Dendritic cell treated with granulocyte-macrophage colony-stimulating factor and Interleukin-4, amounts not matched to agents 40 ng/mL and 50 ng/mL, for 4 days (primary cell): Measurements from ENCODE around the gene TTLL5.
"Not testable (repeated sequence)": the region's sequence is repeated elsewhere in the genome, so short reads cannot be mapped to it uniquely, and the experiment has no call there.

Experiments
- H3K27ac Mint-ChIP-seq: one replicate; pipeline ENCODE4 v1.8.0; 2022; ENCODE audit warnings: mild to moderate bottlenecking, mixed read lengths
- H3K27me3 Mint-ChIP-seq: one replicate; pipeline ENCODE4 v1.8.0; 2022; ENCODE audit warnings: mild to moderate bottlenecking, mixed read lengths
- H3K36me3 Mint-ChIP-seq: one replicate; pipeline ENCODE4 v1.8.0; 2022; ENCODE audit warnings: low read depth, mixed read lengths
- H3K4me1 Mint-ChIP-seq: one replicate; pipeline ENCODE4 v1.8.0; 2022; ENCODE audit warnings: low read depth, mixed read lengths
- H3K4me3 Mint-ChIP-seq: one replicate; pipeline ENCODE4 v1.8.0; 2022; ENCODE audit warnings: mild to moderate bottlenecking, moderate library complexity, mixed read lengths
- H3K9me3 Mint-ChIP-seq: one replicate; pipeline ENCODE4 v1.8.0; 2022; ENCODE audit warnings: mixed read lengths
- intact Hi-C: fragments of 100-400 bp; cut with micrococcal nuclease; formaldehyde crosslinking; loops from one replicate; pipeline ENCODE4 v1.15.0; 2022

TTLL5 gene

GRCh38 chr14:75840911-75841310 is 179.9 kb downstream of the TTLL5 start:
- Mint-ChIP-seq H3K27me3 (no peaks in the 10 kb centered on the region), H3K36me3 (peaks cover 40% of the 10 kb centered on the region), H3K4me3 (no peak overlapping the region), H3K4me1 (no peaks in the 10 kb centered on the region), H3K9me3 (no peaks in the 10 kb centered on the region), H3K27ac (no peak overlapping the region)
- intact Hi-C loops, result no loop called here

DNA sequence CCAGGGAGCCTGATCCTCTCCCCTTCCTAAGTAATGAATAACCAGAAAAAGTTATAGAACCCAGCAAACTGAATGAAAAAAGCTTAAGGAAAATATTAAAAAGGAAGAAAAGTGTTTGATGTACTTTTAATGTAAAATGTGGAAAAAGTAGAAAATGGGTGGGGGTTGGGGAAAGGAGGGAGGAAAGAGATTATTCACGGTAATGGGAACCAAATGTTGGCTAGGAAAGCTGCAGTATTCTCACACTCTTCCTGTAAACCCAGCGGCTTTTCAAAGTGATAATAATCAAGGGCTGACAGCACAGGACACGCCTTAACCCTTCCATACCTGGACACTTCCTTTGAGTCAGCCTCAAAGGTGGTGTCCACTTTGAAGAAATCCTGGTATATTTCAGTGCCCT is 181.5 kb downstream of the TTLL5 start:
- H3K27ac Mint-ChIP-seq, result no peak overlapping the region
- no peaks in the 10 kb centered on the region for H3K9me3 Mint-ChIP-seq
- H3K27me3 Mint-ChIP-seq, result no peaks in the 10 kb centered on the region
- no peak overlapping the region for H3K4me3 Mint-ChIP-seq
- H3K4me1 Mint-ChIP-seq, result no peaks in the 10 kb centered on the region
- H3K36me3 Mint-ChIP-seq, result peaks cover 40% of the 10 kb centered on the region
- intact Hi-C loops, result no loop called here

GRCh38 chr14:75844486-75844885 is 183.4 kb downstream of the TTLL5 start:
- Mint-ChIP-seq H3K9me3 (no peaks in the 10 kb centered on the region), H3K36me3 (peaks cover 24% of the 10 kb centered on the region), H3K4me3 (no peak overlapping the region), H3K27ac (no peak overlapping the region), H3K4me1 (no peaks in the 10 kb centered on the region), H3K27me3 (no peaks in the 10 kb centered on the region)
- intact Hi-C loops, result no loop called here

DNA sequence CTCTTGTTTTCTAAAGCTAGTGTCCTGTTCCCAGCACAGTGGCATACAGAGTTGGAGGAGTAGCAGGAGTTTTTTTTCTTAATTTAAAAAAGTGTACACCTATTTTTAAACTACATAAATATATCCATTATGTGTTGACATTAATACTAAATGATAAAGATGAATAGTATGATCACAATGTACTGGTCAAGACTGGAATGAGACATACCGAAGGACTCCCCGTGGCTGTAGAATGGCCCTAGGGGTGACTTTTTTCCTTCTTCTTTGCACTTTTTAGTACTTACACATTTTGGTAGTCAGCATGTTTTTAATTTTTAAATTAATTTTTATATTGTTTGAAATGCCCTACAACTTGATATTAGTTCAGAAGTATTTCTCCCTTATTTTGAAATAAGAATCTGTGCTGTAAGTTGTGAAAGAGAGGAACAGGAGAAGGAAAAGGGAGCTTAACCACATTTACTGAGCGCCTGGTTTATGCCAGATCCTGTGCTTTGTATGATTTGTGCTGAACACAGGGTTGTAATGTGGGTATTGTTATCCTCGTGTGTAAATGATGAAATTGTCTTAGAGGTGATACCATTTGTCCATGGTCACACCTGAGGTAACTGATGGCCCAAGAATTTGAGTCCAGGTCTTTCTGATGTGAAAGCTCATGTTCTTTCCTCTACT is 184.2 kb downstream of the TTLL5 start:
- Mint-ChIP-seq H3K4me1 (no peaks in the 10 kb centered on the region), H3K36me3 (peaks cover 17% of the 10 kb centered on the region), H3K4me3 (no peak overlapping the region), H3K9me3 (no peaks in the 10 kb centered on the region), H3K27me3 (no peaks in the 10 kb centered on the region), H3K27ac (no peak overlapping the region)
- intact Hi-C loops, result no loop called here

DNA sequence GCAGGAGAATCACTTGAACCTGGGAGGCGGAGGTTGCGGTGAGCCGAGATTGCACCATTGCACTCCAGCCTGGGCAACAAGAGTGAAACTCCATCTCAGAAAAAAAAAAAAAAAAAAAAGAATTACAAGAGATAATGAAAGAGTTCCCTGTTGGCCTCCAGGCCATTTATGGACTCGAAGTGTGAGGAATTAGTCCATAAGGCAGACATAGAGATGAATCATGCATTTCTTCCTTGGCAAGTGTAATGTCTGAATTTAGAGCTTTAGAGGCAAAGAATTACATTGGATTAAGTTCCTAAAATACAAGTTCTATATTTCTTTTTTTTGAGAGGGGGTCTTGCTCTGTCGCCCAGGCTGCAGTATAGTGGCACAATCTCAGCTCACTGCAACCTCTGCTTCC is 185.6 kb downstream of the TTLL5 start:
- H3K9me3 Mint-ChIP-seq, H3K36me3 Mint-ChIP-seq, H3K4me3 Mint-ChIP-seq, intact Hi-C loops, H3K27ac Mint-ChIP-seq, H3K4me1 Mint-ChIP-seq, H3K27me3 Mint-ChIP-seq: not testable (repeated sequence)

- Mint-ChIP-seq H3K4me3 (no peak overlapping the region), H3K27me3 (no peaks in the 10 kb centered on the region), H3K9me3 (no peaks in the 10 kb centered on the region), H3K36me3 (peaks cover 7% of the 10 kb centered on the region), H3K4me1 (no peaks in the 10 kb centered on the region), H3K27ac (no peak overlapping the region)
- intact Hi-C loops, result no loop called here
Observed at GRCh38 chr14:75847584-75847983, 186.5 kb downstream of the TTLL5 start.

DNA sequence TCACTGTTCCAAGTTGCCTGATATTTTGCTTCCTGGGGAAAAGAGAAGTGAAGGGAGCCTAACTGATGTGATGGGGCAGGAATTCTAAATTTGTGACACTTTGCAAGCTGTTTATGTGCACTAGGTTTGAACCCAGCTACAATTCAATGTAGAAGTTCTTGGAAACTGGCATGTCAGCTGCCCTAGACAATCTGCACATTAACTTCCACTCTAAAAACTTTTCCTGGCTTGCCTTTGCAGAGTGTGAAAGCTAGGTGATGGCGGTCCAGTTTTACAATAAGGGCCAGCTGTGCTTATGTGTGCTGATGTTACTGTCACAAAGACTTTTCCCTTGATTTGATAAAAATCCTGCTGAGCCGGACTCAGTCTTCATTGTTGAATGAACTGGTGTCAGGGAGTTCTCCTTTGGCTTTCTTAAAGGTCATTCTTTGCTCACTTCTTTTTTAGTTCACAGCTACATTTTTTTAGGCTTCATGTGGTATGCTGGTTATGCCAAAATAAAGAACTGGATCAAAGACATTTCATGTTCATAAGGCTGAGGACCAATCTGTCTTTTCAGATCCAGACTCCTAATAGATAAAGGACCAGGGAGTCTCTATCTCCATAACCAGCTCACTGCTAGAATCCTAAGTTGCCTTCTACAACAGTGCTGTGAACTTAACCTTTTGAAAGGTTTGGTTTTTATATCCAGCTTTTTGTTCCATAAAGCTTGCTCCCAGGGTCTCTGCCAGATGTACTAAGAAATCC is 187.3 kb downstream of the TTLL5 start:
- Mint-ChIP-seq H3K27ac (no peak overlapping the region), H3K4me1 (no peaks in the 10 kb centered on the region), H3K4me3 (no peak overlapping the region), H3K27me3 (no peaks in the 10 kb centered on the region), H3K9me3 (no peaks in the 10 kb centered on the region), H3K36me3 (peaks cover 7% of the 10 kb centered on the region)
- intact Hi-C loops, result no loop called here

DNA sequence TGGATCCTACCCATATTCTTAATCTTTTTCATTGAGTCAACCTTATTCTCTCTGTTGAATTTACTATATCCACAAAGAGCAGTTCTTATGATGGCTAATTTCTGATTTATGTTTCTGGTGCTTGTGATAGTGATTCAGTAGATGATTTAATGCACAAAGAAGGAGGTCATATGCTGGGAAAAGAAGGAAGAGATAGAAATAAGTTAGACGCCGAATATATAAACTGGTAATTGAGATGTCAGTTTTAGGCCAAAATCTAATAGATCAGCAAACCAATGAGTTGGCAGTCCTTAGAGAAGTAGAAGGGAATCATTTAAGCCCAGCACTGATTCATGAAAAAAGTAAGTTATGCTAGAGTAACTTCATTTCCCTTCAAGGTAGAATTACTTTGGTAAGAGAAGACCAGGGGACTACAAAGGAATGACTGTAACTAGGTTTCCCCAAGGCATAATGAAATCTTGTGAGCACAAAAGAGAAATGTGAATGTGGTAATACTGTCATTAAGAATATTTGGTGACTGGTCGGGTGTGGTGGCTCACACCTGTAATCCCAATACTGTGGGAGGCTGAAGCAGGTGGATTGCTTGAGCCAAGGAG is 188.4 kb downstream of the TTLL5 start:
- Mint-ChIP-seq H3K27me3 (no peaks in the 10 kb centered on the region), H3K27ac (no peak overlapping the region), H3K4me1 (no peaks in the 10 kb centered on the region), H3K9me3 (no peaks in the 10 kb centered on the region), H3K36me3 (peaks cover 14% of the 10 kb centered on the region), H3K4me3 (no peak overlapping the region)
- intact Hi-C loops, result no loop called here

GRCh38 chr14:75851574-75851866 is 190.5 kb downstream of the TTLL5 start:
- Mint-ChIP-seq H3K27me3 (no peaks in the 10 kb centered on the region), H3K4me1 (no peaks in the 10 kb centered on the region), H3K9me3 (no peaks in the 10 kb centered on the region), H3K36me3 (peaks cover 17% of the 10 kb centered on the region), H3K4me3 (no peak overlapping the region), H3K27ac (no peak overlapping the region)
- intact Hi-C loops, result no loop called here

DNA sequence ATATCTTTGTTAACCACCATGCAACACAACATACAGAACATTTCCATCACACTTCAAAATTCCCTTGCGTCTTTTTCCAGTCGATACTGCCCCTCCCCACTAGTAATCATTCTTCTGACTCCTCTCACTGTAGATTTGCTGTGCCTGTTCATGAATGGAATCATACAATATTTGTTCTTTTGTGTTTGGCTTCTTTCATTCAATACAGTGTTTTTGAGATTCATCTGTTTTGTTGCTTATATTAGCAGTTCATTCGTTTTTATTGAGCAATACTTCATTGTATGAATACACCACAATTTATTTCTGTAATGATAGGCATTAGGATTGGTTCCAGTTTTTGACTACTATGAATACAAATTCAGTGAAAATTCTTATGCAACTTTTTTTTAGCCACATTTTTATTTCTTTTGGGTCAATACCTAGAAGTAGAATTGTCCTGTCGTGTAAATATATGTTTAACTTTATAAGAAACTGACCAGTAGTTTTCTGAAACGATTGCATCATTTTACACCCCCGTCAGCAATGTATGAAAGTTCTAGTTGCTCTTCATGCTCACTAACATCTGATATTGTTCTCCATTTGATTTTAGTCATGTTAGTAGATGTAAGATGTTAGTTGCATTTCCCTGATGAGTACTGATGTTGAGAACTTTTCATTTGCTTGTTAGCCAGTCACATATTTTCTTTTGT is 193.2 kb downstream of the TTLL5 start:
- intact Hi-C loops, result no loop called here
- no peaks in the 10 kb centered on the region for H3K9me3 Mint-ChIP-seq
- no peak overlapping the region for H3K27ac Mint-ChIP-seq
- H3K27me3 Mint-ChIP-seq, result no peaks in the 10 kb centered on the region
- peaks cover 17% of the 10 kb centered on the region for H3K36me3 Mint-ChIP-seq
- H3K4me3 Mint-ChIP-seq, result no peak overlapping the region
- no peaks in the 10 kb centered on the region for H3K4me1 Mint-ChIP-seq

GRCh38 chr14:75857199-75857598 is 196.2 kb downstream of the TTLL5 start:
- Mint-ChIP-seq H3K27me3 (no peaks in the 10 kb centered on the region), H3K4me1 (no peaks in the 10 kb centered on the region), H3K4me3 (no peak overlapping the region), H3K27ac (no peak overlapping the region), H3K36me3 (peaks cover 25% of the 10 kb centered on the region), H3K9me3 (no peaks in the 10 kb centered on the region)
- intact Hi-C loops, result no loop called here

- Mint-ChIP-seq H3K9me3 (no peaks in the 10 kb centered on the region), H3K27me3 (no peaks in the 10 kb centered on the region), H3K4me1 (no peaks in the 10 kb centered on the region), H3K36me3 (peaks cover 25% of the 10 kb centered on the region), H3K4me3 (no peak overlapping the region), H3K27ac (no peak overlapping the region)
- intact Hi-C loops, result no loop called here
Observed at GRCh38 chr14:75858362-75858761, 197.3 kb downstream of the TTLL5 start.

DNA sequence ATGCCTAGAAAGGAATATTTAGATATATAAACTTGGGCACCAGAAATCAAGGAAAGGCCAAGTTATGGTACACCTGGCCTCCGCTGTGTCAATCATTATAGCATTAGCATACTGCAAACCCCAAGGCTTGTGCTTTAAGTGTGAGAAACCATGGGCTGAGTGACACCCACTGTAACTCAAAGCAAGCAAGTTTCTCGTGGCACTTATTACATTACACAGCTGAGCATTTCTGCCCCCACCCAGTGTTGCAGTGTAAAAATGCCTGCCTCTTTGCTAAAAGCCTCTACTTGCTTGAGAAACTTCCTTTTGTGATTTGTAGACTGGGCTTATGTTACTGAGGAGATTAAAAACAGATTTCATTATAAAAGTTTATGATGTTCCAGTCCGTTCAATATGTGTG is 198.7 kb downstream of the TTLL5 start:
- Mint-ChIP-seq H3K4me3 (no peak overlapping the region), H3K27me3 (no peaks in the 10 kb centered on the region), H3K36me3 (peaks cover 19% of the 10 kb centered on the region), H3K9me3 (no peaks in the 10 kb centered on the region), H3K27ac (no peak overlapping the region), H3K4me1 (no peaks in the 10 kb centered on the region)
- intact Hi-C loops, result no loop called here

DNA sequence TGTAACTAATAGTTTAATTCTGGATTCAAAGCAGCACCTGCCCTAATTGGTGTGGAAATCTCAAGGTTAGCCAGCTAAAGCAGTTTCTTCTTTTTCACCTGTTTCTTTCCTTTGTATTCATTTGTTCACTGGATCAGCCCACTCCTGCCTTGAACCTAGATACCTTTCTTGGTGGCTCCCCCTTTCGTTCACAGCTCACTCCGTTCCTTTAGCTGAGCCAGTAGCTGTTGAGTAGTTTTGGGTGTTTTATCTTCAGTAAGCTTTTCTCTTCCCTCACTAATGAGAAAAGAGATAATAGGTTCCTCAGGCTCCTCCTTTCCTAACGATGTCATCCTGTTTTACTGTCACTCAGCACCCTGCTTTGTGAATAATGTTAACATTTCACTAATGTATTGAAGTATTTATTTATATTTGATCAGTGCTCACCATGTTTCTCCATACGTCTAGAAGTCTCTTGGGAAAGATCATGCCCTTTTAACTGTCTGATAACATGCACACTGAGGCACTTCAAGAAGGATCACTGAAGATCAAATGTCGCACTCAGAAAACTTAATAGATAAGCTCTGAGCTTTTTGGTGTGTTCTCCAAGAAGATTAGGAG is 199.6 kb downstream of the TTLL5 start:
- no peaks in the 10 kb centered on the region for H3K4me1 Mint-ChIP-seq
- H3K27ac Mint-ChIP-seq, result no peak overlapping the region
- intact Hi-C loops, result no loop called here
- H3K27me3 Mint-ChIP-seq, result no peaks in the 10 kb centered on the region
- H3K36me3 Mint-ChIP-seq, result peaks cover 17% of the 10 kb centered on the region
- H3K9me3 Mint-ChIP-seq, result no peaks in the 10 kb centered on the region
- no peak overlapping the region for H3K4me3 Mint-ChIP-seq
